GM21360 (cell line): Measurements from ENCODE around the gene ZCCHC7.
"Not testable (repeated sequence)": the region's sequence is repeated elsewhere in the genome, so short reads cannot be mapped to it uniquely, and the experiment has no call there.

Experiments used
- ATAC-seq: cut with Tn5 transposase; IDR thresholded peaks from one replicate; pipeline ENCODE4 v1.9.1; 2021; ENCODE audit warnings: mild to moderate bottlenecking, moderate library complexity; ENCODE audit not compliant: unreplicated experiment

The ZCCHC7 gene

DNA sequence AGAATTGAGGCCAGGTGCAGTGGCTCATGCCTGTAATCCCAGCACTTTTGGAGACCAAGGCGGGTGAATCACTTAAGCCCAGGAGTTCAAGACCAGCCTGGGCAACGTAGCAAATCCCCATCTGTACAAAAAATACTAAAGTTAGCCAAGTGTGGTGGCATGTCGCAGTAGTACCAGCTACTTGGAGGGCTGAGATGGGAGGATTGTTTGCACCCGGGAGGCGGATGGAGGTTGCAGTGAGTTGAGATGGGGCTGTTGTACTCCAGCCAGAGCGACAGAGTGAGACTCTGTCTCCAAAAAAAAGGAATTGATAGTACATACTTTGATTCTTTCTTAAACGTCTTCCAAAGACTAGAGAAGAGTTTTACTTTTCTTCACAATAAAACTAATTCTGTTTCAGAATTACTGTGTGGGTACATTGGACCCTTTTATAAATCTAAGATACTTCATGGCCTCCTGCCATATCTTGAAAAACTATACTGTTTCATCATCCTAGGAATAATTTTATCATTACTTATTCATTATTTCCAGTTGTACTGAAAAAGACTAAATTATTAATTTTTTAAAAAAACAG lies 170.1 kb downstream of the ZCCHC7 start:
- no peak for ATAC-seq

DNA sequence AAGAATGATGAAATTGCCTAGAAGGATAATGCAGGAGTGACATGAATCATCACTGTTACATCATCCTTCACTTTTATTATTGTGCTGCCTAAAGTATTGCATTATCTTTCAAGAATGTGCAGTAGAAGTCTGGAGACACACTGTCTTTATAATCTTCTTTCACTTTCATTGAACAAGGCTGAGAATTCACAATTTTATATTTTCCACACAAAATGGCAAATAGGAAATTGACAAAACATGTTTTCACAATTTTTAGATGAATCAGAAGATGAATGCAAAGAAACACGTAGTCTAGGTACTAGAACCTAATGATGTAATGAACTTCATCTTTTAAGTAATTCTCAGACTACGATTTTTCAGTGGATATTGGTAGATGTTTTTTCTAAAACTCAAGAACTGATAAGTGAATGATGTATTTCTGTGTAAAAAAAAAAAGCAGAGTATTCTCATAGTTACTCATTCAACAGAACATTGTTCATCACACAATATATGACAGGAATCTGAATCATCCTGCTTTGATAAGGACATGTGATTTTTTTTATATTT lies 170.6 kb downstream of the ZCCHC7 start:
- ATAC-seq, result no peak

DNA sequence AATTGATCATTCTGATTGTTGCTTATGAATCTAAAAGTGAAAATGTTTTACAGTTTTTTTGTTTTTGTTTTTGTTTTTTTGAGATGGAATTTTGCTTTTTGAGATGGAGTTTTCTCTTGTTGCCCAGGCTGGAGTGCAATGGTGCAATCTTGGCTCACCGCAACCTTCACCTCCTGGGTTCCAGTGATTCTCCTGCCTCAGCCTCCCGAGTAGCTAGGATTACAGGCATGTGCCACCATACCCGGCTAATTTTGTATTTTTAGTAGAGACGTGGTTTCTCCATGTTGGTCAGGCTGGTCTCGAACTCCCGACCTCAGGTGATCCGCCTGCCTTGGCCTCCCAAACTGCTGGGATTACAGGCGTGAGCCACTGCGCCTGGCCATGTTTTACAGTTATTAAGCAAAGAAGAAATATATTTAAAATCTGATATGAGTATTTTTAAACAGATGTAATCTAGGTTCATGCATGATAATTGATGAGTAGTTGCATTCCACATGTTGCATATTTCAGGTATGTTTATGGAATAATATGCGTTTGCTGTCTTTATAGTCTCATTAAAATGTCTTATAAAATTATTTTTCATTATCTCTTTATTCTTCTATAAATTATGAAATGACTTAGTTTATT lies 171.4 kb downstream of the ZCCHC7 start:
- not testable (repeated sequence) for ATAC-seq

DNA sequence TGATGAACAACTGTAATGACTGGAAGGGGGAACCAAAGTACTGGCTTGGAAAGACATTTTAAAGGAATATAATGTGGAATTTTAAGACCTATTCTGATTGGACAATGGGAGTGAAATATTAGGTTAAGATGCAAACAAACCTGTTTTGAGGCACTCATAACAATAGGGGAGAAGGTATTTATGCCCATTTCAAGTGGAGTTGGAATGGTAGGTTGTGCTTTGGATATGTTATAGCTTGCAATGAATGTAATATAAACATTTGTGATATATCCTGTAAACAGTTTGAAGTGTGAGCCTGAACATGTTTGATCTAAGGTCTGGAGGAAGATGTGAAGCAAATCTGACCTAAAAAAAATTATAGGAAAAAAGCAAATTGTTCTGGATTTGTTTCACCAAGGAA lies 172.5 kb downstream of the ZCCHC7 start:
- ATAC-seq, result no peak

DNA sequence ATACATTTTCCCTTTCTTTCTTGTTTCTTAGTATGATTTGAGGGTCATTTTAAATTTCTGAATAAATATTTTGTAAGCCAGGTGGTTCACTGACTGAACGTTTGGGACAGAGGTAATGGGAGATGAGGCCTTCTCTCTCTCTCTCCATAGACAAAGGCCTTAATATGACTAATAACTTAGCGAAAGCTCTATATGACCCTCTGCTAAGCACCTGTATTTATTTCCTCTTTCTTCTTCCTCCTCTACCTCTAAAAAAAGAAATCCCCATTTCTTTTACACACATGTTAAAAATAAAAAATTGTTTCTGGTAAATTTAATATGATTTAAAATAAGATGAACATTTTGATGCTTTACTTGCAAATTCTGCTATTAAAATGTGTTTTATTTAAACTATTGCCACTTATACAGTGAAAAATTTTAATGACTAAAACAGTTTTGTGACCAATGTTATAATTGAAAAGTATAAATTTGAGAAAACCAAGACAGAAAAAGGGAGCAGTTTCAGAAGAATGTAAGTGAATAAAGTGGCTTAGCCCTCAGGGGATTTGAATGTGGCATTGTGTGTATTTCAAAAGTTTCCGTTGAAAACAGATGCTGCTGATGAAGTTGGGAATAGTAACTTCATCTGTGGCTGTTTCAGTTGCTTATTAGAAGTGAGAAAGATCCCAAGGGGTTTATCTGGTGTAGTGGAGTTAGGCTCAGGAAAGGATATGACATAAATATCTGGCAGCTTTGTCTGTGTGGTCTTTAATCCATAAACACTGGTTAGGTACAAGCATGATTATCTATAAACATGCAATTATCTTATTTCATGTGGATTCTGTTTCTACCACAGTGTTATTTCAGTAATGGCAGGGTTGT lies 173.5 kb downstream of the ZCCHC7 start:
- ATAC-seq, result peak; percentile 46

DNA sequence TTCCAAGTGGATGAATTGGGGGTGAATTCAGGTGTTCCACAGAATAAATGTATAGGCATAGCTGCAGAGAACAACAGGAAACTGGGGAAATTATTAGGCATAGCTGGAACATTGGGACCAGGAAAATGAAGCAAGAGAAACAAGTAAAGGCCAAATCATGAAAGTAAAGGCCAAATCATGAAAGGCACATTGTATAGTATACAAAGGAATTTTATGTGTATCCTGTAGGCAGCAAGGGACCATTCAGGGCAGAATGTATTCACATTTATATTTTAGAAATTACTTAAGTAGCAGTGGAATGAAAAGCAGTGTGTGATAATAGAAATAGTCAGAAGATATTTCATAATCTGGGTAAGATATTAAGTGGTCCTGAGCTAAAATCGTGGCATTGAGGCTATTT lies 174.8 kb downstream of the ZCCHC7 start:
- no peak for ATAC-seq

DNA sequence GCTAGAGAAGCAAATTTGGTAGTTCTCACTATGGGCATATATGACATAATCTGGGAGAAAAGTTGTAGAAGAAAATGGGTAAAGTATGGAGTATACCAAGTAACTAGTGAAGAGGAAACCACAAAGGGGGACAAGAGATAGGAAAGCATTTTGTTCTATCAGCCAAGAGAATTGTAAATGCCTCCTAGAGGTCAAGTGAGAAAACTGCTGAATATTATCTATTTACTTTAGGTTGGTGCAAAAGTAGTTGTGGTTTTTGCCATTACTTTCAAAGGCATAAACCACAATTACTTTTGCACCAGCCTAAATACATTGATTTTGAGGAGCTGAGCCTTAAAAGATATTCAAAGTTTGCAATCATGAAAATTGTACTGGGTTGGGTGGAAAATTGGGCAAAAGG lies 175.4 kb downstream of the ZCCHC7 start:
- ATAC-seq, result no peak

DNA sequence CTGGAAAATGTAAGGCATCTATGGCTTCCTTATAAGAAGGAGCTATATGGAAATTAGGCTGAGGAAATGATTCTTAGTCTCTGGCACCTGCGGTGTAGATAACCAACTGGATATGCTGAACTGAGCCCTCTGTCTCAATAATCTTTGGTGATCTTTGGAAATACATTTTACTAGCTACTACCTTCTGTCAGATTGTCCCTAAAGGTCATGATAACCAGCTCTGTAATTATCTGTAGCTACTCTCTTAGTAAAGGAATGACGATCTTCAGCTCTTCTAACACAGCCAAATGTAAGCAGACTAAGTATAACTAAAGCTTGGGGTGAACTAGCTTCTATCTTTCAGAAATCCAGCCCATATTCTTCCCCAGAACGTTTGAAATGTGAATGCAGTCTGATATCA lies 177.2 kb downstream of the ZCCHC7 start:
- no peak for ATAC-seq

DNA sequence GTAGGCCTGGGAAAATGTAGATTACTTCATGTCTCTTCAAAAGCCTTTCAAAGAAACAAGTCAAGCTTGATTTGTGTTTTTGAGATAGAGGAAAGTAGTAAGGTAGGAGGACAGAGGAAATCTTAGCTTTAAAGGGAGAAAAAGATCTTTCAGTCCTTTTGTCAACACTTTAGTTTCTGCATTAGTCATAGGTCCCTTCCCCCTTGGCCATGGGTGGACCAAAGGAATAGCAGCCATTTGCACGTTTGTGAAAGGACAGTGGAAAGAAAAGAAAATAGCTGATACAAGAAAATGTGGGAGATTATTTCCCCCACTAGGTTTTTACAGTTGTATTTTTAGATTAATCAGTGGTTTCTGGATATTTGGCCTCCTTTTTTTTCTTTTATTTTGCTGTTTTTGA lies 180.2 kb downstream of the ZCCHC7 start:
- no peak for ATAC-seq

DNA sequence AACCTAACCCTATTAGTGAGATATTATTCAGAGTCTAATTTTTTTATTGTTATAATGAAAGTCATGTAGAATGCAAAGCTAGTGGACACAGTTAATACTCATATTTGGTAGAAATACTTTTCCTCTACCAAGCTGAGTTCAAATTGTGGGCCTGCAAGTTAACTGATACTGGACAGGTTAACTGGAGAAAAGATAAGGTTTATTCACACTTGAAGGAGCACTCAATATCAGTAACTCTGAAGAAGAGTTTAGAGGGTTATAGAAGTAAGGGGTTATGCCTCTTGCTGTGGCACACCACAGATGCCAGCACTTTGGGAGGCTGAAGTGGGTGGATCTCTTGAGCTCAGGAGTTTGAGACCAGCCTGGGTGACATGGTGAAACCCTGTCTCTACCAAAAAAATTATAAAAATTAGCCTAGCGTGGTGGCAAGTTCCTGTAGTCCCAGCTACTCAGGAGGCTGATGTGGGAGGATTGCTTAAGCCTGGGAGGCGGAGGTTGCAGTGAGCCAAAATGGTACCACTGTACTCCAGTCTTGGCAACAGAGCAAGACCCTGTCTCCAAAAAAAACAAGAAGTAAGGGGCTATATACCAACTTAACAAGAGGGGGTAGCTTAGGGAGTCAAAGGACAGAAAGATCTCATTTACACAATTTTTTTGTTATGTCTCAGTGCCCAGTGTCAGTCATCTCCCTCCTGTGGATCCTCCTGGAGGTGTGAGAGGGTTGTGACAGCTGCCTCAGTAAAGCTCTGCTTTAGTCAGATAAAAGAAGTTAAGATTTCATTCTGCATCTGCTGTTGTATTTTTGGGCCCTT lies 180.9 kb downstream of the ZCCHC7 start:
- ATAC-seq, result no peak

DNA sequence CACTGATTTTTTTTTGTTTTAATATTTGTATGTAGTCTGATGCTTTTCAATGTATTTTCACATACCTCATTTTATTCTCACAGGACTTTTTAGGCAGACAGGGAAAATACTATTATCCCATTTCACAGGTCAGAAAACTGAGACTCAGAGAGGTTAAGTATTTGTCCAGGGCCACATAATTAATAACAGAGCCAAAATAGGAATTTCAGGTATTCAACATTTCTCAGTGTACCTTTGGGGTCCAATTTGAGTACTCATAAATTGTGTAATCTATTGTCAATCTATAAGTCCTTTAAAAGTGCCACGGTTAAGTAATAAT lies 181.4 kb downstream of the ZCCHC7 start:
- no peak for ATAC-seq

DNA sequence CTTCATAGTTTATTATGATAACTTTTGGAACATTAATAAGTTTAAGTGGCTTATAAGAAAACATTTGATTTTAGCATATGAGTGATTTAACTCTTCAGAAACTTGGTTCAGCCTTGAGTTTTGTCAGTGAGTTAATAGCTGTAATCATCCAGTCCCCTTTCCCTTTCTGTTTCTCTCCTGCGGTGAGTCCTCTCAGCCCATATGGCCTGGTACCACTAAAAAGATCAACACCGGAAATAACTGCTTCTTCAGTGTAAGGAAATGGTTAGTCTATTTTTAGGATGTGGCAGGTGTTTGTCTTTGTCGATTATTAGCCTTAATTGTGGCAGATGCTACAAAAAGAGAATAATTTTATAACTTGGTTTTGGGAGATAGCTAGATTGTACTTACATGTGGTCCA lies 181.9 kb downstream of the ZCCHC7 start:
- ATAC-seq, result peak; percentile 79

DNA sequence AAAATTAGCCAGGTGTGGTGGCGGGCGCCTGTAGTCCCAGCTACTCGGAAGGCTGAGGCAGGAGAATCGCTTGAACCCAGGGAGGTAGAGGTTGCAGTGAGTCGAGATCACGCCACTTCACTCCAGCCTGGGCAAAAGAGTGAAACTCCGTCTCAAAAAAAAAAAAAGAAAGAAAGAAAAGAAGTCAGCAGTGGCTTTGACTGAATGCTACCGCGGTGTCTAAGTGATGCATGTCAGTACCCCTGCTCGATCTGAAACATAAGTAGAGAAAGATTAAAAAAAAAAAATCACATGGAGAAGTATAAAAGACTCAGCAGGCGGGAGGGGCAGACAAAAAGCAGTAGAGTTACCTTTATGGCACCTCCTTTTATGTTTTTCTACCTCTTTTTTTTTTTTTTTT lies 182.9 kb downstream of the ZCCHC7 start:
- ATAC-seq, result not testable (repeated sequence)

DNA sequence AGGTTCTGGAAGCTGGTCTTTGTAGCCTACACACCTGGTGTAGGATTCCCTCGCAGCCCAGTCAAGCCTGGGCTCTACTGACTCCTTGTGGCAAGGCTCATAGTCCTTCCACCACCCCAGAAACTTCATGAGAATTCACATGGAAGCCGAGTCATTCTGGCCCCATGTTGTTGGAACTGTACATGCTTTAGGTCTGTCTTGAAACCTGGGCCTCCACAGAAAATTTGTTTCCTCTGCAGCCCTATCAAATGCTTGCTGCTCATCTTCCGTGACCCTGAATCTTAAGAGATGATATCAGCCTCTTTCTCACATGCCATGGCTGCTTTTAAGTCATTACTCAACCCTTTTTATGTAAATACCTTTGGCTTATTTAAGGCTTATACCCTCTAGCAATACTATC lies 188.8 kb downstream of the ZCCHC7 start:
- no peak for ATAC-seq

DNA sequence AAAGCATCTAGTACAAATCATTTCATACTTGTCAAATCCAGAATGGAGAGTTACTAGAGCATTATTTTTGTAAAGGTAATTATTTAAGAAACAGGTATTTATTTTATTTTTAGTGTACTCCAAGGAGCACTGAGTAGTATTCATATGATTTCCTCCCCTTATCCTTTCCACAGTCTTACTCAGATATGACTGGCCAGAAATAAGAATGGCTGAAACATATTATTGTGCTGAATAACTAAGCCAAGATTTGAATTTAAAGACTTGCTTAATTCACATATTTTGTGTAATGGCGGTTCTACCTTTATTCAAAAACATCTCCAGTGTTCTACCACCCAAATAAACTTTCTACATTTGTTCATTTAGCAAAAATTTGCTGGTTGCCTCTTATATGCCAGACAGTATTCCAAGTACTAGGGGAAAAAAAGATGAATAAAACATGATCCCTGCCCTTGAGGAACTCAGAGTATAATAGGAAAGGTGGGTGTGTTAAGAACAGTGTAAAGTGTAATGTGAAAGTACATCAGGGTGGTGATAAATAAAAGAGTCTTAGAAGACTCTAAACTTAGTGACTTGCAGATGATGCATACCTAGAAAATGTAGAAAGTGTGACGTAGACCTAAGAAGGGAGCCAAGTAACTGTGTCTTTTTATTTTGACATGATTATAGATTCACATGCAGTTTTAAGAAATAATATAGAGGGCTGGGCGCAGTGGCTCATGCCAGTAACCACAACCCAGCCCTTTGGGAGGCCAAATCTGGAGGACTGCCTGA lies 191.7 kb downstream of the ZCCHC7 start:
- no peak for ATAC-seq

DNA sequence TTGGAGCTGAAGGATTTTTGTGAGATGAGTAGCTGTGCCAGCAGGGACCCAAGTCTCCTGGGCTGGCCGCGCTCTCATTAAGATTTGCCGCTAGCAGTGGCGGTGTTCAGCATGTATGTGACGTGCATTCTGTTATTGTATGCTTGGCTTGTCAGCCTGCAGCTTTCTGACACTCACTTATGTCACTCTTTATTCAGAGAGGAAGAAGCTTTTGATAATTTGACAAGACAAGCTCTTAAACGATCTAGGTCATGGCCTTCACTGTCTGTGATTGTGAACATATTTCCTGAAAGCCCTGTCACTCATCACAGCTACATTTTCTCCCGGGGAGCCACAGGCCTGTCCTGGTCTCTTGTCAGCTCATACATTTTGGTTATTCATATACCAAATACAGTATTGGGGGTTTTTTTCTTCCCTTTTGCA lies 203.9 kb downstream of the ZCCHC7 start:
- ATAC-seq, result peak; percentile 58

DNA sequence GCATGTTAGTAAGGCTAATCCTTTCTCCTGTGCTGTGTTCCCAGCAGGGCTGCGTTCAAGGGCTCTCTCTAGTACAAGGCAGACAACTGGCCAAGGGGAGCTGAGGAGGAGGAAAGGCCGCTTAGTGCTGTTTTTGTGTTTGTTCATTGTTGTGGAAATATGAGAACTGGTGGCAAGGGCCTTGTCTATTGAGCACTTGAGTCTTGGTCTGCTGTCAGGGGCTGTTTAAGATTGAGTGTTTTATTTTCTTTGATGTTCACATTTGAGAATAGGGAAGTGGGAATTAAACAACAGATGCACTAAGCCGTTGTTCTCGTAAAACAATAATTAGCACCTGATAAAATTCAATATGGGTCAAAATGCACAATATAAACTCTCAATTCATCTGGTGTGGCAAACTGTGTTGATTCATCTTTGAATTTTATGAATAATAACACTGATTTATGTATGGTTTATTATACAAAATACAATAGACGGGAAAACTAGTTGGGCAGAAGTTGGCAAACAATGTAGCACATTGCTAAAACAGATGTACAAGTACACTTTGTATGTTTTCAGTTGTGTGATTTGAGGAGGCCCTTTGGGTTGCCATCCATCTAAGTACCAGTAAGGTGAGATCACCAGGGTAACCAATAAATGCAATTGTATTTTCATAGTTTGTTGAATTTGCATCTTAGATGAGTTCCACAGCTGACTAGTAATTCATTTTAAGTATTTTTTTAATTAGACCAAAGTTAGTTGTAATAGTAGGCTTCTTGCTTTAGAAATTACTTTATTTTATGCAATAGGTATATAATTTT lies 204.5 kb downstream of the ZCCHC7 start:
- ATAC-seq, result peak; percentile 23

DNA sequence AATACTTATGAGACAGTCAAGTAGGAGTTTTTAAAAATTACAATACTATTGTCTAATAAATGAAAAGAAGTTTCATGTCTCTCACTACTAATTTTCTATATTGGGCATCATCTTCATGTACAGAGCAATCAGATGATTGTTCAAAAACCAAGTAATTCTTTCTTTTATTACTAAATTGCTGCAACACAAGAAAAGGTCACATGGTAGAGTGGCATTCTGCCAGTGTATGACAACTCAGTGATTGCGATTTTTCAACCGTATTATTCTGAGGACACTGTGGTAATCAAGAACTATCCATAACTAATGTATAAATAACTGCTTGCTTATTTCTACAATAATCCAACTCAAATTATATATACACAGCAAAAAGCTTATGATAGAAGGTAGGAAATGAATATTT lies 205.4 kb downstream of the ZCCHC7 start:
- no peak for ATAC-seq

DNA sequence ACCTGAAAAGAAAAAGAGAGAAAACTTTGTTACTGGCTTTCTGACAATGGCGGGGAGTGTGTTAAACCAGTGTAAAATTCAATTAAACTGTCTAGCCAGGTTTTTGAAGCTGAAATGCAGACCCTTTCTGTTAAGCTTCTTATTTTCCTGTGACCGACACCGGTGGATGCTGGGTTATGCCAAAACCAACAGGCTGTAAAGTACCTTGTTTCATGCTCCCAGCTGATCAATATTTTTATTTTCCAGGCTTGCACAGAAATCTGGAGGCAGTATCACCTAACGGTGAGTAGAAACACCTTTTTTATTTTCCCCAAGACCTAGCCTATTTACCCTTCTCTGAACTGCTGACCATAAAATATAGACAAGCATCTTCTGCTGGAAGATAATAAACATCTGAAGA lies 207.2 kb downstream of the ZCCHC7 start:
- no peak for ATAC-seq
